ENCODE data around the gene LBHD2. TPM values are rescaled to one million over a fixed set of nuclear protein-coding genes. Genes with fewer than 3 reads are reported as not detected.
A peak's percentile ranks its signal among the peaks of the same experiment; 100 is the strongest.

LBHD2 gene
- total and polyA plus RNA-seq, 10 donors, result 0.52 to 0.55 TPM; not detected in 8

GRCh38 chr14:103089386-103090335 lies 5.7 kb downstream of the LBHD2 start:
- Histone ChIP-seq H3K27me3 (replicated peaks in 1 of 7) (peaks cover 0 to 62% (median 14%) of the 10 kb centered on the region in 7 donors), H3K36me3 (no peaks in the 10 kb centered on the region), H3K9me3 (no peaks in the 10 kb centered on the region), H3K27ac (no peak overlapping the region), H3K4me3 (no peak overlapping the region), H3K4me1 (peaks cover 3 to 38% (median 21%) of the 10 kb centered on the region in 6 donors)
- TF ChIP-seq POLR2AphosphoS5 (IDR thresholded peaks at IDR 0.05) (no peak), CTCF (IDR thresholded peaks at IDR 0.05 in 8 of 11, conservative IDR thresholded peaks at IDR 0.05 in 3 of 11) (no peak), POLR2A (IDR thresholded peaks at IDR 0.05) (no peak)
- intact Hi-C loops (cut with DNase I; ENCODE audit: low total_unique reads), result loop anchor here (10.0 kb wide), 1 partner anchor 395 kb away; no protein-coding TSS in a partner anchor
- WGBS, 5 donors, result 79 to 92% (median 87%) methylated on average over 22 to 28 of the region's 28 CpGs
- DNase-seq, result no peak

DNA sequence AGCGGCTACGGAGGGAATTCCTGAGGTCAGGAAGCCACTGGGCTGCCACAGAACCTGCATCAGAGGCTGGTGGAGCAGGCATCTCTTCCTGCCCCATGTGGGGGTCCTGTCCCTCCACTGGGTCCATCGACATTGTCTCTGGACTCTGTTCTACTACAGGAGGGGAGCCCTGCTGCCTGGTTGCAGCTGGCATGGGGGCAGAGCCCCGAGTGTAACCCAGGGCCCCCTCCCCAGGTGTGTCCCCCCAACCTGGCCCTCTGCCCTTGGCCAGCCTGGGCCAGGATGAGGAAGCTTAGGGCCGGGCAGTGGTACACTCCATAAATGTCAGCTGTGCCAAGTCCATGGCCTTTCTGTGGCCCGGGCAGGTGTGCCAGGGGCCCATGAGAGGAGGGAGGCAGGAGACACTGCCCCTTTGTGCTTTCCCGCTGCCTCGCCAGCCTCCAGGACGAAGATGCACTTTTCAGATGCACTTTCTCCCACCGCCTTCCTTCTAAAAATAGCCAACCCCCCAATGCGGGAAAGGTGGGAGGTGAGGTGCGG lies 6.5 kb downstream of the LBHD2 start:
- intact Hi-C loops (cut with DNase I; ENCODE audit: low total_unique reads), result loop anchor here (10.0 kb wide), 1 partner anchor 396 kb away; no protein-coding TSS in a partner anchor
- H3K27me3 ChIP-seq (replicated peaks in 1 of 7), result peaks cover 0 to 53% (median 5%) of the 10 kb centered on the region in 7 donors

DNA sequence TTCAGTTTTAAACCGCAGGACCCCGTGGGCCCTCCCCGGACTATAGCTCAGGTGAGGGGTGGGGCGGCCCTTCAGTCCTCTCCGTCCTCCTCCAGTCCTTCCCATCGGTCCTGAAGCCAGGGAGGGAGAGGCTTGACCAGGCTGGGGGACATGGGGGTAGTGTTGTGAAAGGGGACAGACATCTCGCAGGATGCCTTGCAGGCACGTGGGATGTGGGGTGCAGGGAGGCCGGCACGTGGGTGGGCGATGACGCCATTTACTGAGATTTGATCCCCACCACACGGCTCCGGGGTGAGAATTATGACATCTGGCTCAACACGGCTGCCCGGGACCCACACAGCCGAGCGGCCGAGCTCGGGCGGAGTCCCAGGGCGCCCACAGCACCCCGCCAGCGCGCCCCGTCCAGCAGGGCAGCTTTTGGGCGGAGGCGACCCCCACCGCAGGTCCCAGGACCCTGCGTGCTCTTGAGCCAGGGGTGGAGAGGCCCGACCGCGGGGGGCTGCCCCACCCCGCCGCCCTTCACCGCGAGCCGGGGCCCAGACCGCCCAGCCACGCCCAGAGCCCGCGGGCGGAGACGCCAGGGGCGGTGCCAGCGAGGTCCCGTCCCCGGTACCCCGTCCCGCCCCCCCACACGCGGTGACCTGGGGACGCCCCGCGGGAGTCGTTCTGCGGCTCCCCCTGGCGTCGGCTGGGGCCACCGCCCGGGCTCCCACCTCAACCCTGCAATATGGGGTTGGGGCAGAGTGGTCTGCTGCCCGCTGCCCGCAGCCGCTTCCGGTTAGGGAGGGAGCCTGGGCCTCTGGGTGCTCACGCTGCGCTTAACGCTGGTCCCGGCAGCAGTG lies 7.3 kb downstream of the LBHD2 start:
- H3K27me3 ChIP-seq (replicated peaks in 1 of 7), result peaks cover 0 to 46% (median 0%) of the 10 kb centered on the region in 7 donors
- H3K4me1 ChIP-seq, result peaks cover 3 to 44% (median 27%) of the 10 kb centered on the region in 6 donors
- intact Hi-C loops (cut with DNase I; ENCODE audit: low total_unique reads), result loop anchor here (10.0 kb wide), 1 partner anchor 396 kb away; no protein-coding TSS in a partner anchor
- peak in 1 of 3 donors; percentile 51 for TF ChIP-seq POLR2AphosphoS5 (IDR thresholded peaks at IDR 0.05)
- no peak for TF ChIP-seq POLR2A (IDR thresholded peaks at IDR 0.05)
- peak; percentile 5 to 84 (median 67) for TF ChIP-seq CTCF (IDR thresholded peaks at IDR 0.05 in 8 of 11, conservative IDR thresholded peaks at IDR 0.05 in 3 of 11)
- peak overlapping the region in 7 of 8 donors; percentile 33 to 69 (median 47) for H3K4me3 ChIP-seq
- H3K36me3 ChIP-seq, result no peaks in the 10 kb centered on the region
- peak; percentile 93 for DNase-seq
- no peaks in the 10 kb centered on the region for H3K9me3 ChIP-seq
- 6 to 18% (median 7%) methylated on average over 24 to 69 of the region's 69 CpGs for WGBS, 5 donors
- peak overlapping the region in 6 of 8 donors; percentile 4 to 67 (median 52) for H3K27ac ChIP-seq

More for the DNA sequence above, 6.5 kb downstream of the LBHD2 start:
- H3K9me3 ChIP-seq, result no peaks in the 10 kb centered on the region
- DNase-seq, result no peak
- peaks cover 3 to 44% (median 26%) of the 10 kb centered on the region in 6 donors for H3K4me1 ChIP-seq
- 62 to 86% (median 82%) methylated on average over 12 of the region's 12 CpGs for WGBS, 5 donors
- no peak for TF ChIP-seq POLR2A (IDR thresholded peaks at IDR 0.05)
- TF ChIP-seq CTCF (IDR thresholded peaks at IDR 0.05 in 8 of 11, conservative IDR thresholded peaks at IDR 0.05 in 3 of 11), result no peak
- no peak for TF ChIP-seq POLR2AphosphoS5 (IDR thresholded peaks at IDR 0.05)
- H3K27ac ChIP-seq, result peak overlapping the region in 1 of 8 donors; percentile 67
- H3K36me3 ChIP-seq, result no peaks in the 10 kb centered on the region
- H3K4me3 ChIP-seq, result peak overlapping the region in 1 of 8 donors; percentile 69
